Hindlimb muscle (tissue), 1 donor: ENCODE data around the gene ODC1. TPM values are rescaled to one million over a fixed set of nuclear protein-coding genes. Genes with fewer than 3 reads are reported as not detected.
"Not testable (repeated sequence)": the region's sequence is repeated elsewhere in the genome, so short reads cannot be mapped to it uniquely, and the experiment has no call there.

Experiments
- DNase-seq: peaks from one replicate; pipeline ENCODE4 v3.0.0-alpha.2; 2013
- polyA plus RNA-seq: library from polyadenylated mRNA; unstranded; fragments of 120-200 nt; gene quantifications from one replicate; pipeline ENCODE4 v1.2.1, GENCODE V29; 2013; ENCODE audit not compliant: insufficient read length

The ODC1 gene
- polyA plus RNA-seq, 1 donor = 103 TPM

- no peak for DNase-seq
Measured at GRCh38 chr2:10477443-10478297, 29.5 kb upstream of the ODC1 start.

GRCh38 chr2:10476723-10477442 lies 28.8 kb upstream of the ODC1 start:
- DNase-seq = no peak

GRCh38 chr2:10475811-10476660 lies 27.9 kb upstream of the ODC1 start:
- DNase-seq = no peak

GRCh38 chr2:10475221-10475722 lies 27.1 kb upstream of the ODC1 start:
- no peak for DNase-seq

GRCh38 chr2:10473121-10473756 lies 25.1 kb upstream of the ODC1 start:
- DNase-seq = no peak

- DNase-seq = no peak
Measured at GRCh38 chr2:10471955-10472354, 23.8 kb upstream of the ODC1 start.

- DNase-seq = no peak
Measured at GRCh38 chr2:10471046-10471571, 23.0 kb upstream of the ODC1 start.

GRCh38 chr2:10469955-10470608 lies 22.0 kb upstream of the ODC1 start:
- DNase-seq = no peak

GRCh38 chr2:10469301-10469700 lies 21.2 kb upstream of the ODC1 start:
- no peak for DNase-seq

GRCh38 chr2:10467401-10467800 lies 19.3 kb upstream of the ODC1 start:
- no peak for DNase-seq

GRCh38 chr2:10466801-10467200 lies 18.7 kb upstream of the ODC1 start:
- no peak for DNase-seq

- DNase-seq = no peak
Measured at GRCh38 chr2:10465910-10466309, 17.8 kb upstream of the ODC1 start.

GRCh38 chr2:10462178-10463083 lies 14.3 kb upstream of the ODC1 start:
- DNase-seq = no peak

- no peak for DNase-seq
Measured at GRCh38 chr2:10460366-10460796, 12.3 kb upstream of the ODC1 start.

- no peak for DNase-seq
Measured at GRCh38 chr2:10457846-10458598, 9.9 kb upstream of the ODC1 start.

GRCh38 chr2:10457195-10457594 lies 9.1 kb upstream of the ODC1 start:
- not testable (repeated sequence) for DNase-seq

- no peak for DNase-seq
Measured at GRCh38 chr2:10454505-10454904, 6.4 kb upstream of the ODC1 start.

GRCh38 chr2:10453905-10454298 lies 5.8 kb upstream of the ODC1 start:
- no peak for DNase-seq
